Fibroblast of skin of left quadriceps (primary cell): ENCODE results near the gene SLC2A4RG.
A peak's percentile ranks its signal among the peaks of the same experiment; 100 is the strongest.
"Not testable (repeated sequence)": the region's sequence is repeated elsewhere in the genome, so short reads cannot be mapped to it uniquely, and the experiment has no call there.

ENCODE experiments used
- DNase-seq, 2 experiments: peaks; one replicate each; pipeline ENCODE4 v3.0.0-alpha.2; 2013; ENCODE audit warnings: low read depth in 2 of 2

Gene SLC2A4RG

DNA sequence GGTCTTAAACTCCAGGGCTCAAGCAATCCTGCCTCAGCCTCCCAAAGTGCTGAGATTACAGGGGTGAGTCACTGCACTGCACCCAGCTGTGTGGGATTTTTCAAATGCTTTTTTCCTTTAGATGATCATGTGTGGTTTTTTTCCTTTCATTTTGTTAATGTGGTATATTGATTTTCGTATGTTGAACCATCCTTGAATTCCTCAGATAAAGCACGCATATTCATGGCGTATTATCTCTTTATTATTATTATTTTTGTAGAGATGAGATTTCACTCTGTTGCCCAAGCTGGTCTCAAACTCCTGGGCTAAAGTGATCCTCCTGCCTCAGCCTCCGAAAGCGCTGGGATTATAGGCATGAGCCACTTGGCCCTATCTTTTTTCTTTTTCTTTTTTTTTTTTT, 24.7 kb upstream of the SLC2A4RG start:
- no peak for DNase-seq

DNA sequence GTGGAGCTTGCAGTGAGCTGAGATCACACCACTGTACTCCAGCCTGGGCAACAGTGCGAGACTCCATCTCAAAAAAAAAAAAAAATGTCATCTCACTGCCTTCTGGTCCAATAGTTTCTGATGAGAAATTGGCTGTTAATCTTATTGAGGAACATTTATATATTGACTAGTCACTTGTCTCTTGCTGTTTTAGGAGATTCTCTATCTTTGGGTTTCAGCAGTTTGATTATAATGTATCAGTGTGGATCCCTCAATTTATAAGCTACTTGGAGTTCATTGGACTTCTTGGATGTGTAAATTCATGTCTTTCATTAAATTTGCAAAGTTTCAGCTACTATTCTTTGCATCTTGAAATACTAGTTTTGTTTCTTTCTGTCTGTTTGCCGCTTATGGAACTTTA, 20.6 kb upstream of the SLC2A4RG start:
- DNase-seq: no peak

DNA sequence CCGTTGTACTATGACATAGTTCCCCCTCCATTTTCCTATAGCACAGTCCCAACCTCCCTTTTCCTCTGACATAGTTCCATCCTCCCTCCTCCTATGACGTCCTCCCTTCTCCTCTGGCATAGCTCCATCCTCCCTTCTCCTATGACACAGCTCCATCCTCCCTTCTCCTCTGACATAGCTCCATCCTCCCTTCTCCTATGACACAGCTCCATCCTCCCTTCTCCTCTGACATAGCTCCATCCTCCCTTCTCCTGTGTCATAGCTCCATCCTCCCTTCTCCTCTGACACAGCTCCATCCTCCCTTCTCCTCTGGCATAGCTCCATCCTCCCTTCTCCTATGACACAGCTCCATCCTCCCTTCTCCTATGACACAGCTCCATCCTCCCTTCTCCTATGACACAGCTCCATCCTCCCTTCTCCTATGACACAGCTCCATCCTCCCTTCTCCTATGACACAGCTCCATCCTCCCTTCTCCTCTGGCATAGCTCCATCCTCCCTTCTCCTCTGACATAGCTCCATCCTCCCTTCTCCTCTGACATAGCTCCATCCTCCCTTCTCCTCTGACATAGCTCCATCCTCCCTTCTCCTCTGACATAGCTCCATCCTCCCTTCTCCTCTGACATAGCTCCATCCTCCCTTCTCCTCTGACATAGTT, 16.5 kb upstream of the SLC2A4RG start:
- DNase-seq: not testable (repeated sequence)

DNA sequence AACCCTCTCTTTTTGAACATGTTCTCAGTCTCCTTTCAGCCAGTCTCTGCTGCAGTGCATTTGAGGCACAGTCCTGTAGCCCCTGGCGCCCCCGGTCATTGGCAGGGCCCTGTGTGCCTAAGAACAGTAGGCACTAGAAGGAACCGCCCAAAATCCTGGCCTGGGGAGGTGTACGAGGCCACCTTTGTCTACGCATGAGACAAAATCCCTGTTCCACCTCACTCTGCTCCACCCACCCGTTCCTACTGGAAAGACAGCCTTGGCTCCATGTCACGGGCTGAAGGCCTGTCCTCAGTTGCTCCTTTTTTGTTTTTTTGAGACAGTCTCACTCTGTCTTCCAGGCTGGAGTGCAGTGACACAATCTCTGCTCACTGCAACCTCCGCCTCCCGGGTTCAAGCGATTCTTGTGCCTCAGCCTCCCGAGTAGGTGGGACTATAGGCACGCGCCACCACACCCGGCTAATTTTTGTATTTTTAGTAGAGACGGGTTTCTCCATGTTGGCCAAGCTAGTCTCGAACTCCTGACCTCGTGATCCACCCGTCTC, 9.3 kb upstream of the SLC2A4RG start:
- not testable (repeated sequence) for DNase-seq

DNA sequence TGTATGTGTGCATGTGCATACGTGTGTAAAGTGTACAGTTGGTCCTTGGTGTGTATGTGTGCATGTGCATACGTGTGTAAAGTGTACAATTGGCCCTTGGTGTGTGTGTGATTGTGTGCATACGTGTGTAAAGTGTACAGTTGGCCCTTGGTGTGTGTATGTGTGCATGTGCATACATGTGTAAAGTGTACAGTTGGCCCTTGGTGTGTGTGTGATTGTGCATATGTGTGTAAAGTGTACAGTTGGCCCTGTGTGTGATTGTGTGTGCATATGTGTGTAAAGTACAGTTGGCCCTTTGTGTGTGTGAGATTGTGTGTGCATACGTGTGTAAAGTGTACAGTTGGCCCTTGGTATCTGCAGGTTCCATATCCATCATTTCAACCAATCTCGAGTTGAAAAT, 8.2 kb upstream of the SLC2A4RG start:
- DNase-seq: no peak

DNA sequence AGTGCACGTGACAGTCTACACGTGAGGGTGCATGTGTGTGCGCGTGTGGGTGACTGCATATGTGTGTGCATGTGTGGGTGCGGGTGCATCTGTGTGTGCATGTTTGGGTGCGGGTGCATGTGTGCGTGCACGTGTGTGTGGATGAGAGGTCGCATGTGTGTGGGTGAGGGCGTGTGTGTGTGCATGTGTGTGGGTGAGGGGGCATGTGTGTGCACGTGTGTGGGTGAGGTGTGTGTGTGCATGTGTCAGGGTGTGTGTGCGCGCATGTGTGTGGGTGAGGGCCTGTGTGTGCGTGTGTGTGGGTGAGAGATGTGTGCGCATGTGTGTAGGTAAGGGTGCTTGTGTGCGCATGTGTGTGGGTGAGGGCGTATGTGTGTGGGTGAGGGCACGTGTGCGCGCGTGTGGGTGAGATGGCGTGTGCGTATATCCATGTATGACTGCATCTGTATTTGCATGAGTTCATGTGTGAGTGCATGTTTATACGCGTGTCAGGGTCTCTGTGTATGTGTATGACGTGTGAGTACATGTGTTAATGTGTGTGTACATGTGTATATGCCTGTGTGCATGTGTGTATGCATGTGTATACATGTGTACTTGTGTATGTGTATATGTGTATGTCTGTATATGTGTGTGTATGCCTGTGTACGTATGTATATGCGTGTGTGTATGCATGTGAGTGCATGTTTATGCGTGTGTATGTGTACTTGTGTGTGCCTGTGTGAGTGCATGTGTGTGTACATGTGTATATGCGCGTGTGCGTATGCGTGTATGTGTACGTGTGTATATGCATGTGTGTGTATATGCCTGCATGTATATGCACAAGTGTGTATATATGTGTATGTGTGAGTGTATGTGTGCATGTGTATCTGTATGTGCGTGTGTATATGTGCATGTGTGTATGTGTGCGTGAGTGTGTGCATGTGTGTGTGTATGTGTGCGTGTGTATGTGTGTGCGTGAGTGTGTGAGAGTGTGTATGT, 7.2 kb upstream of the SLC2A4RG start:
- no peak for DNase-seq

DNA sequence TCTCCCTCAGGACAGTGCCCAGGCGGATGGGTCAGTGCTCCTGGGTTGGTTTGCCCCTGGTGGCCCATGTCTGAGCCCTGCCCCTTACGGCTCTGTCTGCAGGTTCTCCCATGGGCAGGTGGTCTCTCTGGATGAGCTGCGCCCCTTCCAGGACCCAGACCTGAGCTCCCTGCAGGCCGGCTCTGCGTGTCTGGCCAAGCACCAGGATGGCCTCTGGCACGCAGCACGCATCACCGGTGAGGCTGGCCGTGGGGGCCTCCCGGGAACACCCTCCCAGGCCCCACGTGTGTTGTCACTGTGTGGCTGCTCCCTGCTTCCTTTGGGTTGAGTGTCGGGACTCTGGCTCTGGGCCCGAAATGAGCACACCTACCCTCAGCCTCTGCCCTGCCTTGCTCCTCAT, 6.5 kb upstream of the SLC2A4RG start:
- DNase-seq: no peak

DNA sequence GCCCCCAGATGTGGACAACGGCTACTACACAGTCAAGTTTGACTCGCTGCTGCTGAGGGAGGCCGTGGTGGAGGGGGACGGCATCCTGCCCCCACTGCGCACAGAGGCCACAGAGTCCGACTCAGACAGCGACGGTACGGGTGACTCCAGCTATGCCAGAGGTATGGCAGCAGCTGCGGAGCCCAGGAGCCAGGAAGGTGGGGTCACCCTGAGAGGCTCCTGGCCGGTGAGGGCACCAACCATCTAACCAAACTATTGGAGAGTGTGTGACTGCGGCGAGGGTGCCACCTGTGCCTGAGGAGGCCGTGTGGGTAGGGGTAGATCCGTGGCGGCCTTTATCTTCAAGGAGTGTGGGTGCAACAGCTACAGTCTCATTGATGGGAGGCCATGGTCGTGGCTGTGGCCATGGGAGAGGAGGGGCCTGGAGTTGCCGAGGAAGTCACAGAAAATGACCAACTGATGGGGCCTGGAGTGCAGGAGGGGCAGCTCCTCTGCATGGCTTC, 5.9 kb upstream of the SLC2A4RG start:
- DNase-seq: no peak

DNA sequence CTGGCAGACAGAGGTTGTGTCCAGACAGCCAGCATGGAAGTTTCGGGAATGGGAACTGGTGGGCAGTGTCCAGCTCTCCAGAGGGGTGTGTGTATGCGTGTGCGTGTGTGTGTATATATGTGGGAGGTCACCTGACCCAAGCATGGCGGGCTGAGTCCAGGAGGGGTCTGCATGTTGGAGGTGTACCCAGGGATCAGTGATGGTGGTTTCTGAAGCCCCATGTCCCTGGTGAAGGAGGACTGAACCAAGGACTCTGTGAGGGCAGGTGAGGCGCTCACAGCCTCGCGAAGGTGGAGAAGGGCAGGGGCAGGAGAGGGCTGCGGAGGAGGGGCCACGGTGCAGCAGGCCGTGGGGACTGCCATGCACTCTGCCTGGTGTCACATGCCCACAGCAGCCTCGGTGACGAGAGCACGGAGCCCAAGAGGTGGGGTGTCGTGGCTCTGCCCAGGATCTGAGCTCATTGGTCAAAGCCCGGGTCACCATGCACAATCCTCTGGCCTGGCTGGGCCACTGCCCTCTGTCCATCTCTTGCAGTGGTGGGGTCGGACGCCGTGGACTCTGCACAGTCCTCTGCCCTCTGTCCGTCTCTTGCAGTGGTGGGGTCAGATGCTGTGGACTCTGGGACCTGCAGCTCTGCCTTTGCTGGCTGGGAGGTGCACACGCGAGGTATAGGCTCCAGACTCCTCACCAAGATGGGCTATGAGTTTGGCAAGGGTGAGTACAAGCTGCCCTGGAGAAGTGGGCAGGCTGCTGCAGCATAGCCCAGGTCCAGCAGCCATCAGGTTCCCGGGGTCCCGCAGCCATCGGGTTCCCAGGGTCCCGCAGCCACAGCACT, 5.2 kb upstream of the SLC2A4RG start:
- no peak for DNase-seq

DNA sequence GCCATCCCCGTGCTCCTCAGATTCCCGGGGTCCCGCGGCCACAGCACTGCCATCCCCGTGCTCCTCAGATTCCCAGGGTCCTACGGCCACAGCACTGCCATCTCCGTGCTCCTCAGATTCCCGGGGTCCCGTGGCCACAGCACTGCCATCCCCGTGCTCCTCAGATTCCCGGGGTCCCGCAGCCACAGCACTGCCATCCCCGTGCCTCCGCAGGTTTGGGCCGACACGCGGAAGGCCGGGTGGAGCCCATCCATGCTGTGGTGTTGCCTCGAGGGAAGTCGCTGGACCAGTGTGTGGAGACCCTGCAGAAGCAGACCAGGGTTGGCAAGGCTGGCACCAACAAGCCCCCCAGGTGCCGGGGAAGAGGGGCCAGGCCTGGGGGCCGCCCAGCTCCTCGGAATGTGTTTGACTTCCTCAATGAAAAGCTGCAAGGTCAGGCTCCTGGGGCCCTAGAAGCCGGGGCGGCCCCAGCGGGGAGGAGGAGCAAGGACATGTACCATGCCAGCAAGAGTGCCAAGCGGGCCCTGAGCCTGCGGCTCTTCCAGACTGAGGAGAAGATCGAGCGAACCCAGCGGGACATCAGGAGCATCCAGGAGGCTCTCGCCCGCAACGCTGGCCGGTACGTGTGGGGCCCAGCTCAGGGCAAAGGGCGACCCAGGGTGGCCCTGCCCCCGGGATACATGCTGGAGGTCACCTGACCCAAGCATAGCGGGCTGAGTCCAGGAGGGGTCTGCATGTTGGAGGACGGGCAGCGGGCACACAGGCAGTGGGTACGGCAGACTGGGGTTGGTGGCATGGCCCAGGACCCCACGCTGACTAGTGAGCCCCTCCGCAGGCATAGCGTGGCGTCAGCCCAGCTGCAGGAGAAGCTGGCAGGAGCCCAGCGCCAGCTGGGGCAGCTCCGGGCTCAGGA, 4.4 kb upstream of the SLC2A4RG start:
- no peak for DNase-seq

DNA sequence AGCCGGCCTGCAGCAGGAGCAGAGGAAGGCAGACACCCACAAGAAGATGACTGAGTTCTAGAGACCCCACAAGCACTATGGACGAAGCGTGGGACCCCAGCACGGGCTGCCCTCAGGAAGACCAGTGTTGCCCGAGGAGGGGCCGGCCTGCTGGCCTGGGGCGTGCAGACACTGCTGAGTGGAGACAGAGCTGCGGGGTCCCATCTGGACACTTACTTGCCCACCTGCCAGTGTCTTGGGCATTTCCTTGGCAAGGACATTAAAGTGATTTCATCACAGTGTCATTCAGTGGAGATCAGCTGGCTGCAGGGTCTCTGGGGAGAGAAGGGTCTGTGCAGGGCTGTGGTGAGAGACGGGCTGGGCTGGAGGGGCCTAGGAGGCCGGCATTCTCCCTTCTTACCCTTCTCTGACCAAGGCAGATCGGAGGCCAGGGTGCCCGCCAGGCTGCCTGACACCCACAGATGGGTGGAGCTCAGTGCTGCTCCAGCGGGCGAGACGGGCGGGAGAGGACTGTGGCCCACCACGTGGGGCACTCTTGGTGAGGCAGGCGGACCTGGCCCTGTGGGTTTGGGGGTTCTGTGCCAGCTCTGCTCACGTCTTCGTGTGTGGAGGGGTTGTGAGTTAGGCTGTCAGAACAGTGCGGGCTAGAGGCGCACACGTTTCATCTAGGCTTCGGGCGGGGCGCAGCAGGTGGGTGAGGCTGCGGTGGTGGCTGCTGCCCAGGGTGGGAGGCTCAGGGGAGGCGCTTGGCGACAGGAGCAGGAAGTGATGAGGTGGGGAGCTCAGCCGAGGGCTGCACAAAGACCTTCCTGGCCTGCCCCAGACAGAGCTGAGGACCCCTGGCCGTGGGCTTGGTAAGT, 3.5 kb upstream of the SLC2A4RG start, which contains the start of gene LIME1:
Gene LIME1 (plus strand): TSS at position 806 of the 860 bp plus-strand sequence. CDS start 886 bp downstream, outside the sequence.
- no peak for DNase-seq

DNA sequence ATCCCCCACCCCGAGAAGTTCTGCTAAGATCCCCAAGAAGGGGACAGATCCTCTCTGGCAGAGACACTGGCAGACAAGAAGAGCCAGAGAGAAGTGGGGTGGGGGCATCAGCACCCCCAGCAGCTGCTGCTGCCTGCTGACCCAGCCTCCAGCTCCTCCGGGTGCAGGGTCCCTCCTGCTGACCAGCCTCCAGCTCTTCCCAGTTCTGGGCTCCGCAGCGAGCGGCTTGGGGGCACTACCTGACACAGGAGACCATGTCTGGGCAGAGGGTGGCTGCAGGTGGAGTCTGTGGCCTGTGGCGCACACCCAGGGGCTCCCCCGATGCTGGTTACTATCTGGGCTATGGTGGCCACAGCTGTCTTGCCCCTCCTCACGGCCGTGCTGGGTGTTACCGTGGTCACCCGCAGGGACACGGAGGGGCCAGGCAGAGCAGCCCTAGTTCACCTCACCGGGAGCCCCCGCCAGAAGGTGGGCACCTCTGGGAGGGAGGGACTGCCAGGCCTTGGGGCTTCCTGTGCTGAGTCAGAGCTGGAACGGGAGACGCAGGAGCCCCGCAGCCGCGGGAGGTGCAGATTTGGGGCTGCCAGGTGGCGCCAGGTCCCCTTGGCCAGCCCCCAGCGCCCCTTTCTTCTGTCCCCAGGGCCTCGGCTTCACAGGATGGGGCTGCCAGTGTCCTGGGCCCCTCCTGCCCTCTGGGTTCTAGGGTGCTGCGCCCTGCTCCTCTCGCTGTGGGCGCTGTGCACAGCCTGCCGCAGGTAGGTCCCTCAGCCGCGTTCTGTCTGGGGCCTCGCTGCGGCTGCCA, 2.5 kb upstream of the SLC2A4RG start:
- no peak for DNase-seq

DNA sequence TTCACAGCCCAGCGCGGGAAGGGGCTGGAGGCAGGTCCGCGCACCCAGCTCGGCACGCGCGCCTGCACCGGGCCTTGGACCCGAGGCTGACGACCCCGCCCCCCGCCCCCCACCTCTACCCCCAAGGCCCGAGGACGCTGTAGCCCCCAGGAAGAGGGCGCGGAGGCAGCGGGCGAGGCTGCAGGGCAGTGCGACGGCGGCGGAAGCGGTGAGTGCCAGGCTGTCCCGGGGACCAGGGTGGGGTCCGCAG, 2.0 kb upstream of the SLC2A4RG start:
- no peak for DNase-seq

DNA sequence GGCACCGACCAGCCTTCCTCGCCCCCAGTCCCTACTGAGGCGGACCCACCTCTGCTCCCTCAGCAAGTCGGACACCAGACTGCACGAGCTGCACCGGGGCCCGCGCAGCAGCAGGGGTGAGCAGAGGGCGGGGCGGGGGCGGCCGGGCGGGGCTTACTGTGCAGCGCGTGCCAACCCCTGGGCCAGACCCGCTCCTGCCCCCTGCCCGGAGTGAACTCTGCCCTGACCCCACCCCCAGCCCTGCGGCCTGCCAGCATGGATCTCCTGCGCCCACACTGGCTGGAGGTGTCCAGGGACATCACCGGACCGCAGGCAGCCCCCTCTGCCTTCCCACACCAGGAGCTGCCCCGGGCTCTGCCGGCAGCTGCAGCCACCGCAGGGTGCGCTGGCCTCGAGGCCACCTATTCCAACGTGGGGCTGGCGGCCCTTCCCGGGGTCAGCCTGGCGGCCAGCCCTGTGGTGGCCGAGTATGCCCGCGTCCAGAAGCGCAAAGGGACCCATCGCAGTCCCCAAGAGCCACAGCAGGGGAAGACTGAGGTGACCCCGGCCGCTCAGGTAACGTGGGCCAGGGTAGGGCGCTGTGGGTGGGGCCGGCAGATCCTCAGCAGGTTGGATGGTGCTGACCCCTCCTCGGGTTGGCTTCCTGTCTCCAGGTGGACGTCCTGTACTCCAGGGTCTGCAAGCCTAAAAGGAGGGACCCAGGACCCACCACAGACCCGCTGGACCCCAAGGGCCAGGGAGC, 1.5 kb upstream of the SLC2A4RG start:
- DNase-seq: no peak

DNA sequence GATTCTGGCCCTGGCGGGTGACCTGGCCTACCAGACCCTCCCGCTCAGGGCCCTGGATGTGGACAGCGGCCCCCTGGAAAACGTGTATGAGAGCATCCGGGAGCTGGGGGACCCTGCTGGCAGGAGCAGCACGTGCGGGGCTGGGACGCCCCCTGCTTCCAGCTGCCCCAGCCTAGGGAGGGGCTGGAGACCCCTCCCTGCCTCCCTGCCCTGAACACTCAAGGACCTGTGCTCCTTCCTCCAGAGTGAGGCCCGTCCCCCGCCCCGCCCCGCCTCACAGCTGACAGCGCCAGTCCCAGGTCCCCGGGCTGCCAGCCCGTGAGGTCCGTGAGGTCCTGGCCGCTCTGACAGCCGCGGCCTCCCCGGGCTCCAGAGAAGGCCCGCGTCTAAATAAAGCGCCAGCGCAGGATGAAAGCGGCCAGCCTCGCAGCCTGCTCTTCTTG, 868 bp upstream of the SLC2A4RG start:
- no peak for DNase-seq

DNA sequence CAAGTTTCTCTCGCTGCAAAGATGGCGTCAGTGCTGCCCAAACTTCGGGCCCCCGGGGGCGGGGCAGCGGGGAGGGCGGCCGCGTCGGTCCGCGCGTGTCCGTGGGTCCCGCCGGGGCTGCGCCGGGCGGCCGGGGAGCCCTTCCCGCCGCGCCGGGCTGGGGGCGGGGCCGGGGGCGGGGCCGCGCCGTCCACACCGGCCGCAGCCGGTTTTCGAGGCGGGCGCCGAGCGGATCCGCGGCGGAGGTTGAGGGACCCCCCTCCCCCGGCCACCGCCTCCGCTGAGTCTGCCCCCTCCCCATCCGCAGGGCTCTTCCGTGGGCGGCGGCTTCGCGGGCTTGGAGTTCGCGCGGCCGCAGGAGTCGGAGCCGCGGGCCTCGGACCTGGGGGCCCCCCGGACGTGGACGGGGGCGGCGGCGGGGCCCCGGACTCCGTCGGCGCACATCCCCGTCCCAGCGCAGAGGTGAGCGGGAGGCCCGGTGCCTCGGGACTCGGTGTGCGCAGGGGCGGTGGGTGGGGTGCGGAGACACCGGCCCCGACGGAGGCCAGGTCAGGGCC, 572 bp downstream of the SLC2A4RG start:
- peak in 1 of 2 experiments; percentile 5 for DNase-seq

DNA sequence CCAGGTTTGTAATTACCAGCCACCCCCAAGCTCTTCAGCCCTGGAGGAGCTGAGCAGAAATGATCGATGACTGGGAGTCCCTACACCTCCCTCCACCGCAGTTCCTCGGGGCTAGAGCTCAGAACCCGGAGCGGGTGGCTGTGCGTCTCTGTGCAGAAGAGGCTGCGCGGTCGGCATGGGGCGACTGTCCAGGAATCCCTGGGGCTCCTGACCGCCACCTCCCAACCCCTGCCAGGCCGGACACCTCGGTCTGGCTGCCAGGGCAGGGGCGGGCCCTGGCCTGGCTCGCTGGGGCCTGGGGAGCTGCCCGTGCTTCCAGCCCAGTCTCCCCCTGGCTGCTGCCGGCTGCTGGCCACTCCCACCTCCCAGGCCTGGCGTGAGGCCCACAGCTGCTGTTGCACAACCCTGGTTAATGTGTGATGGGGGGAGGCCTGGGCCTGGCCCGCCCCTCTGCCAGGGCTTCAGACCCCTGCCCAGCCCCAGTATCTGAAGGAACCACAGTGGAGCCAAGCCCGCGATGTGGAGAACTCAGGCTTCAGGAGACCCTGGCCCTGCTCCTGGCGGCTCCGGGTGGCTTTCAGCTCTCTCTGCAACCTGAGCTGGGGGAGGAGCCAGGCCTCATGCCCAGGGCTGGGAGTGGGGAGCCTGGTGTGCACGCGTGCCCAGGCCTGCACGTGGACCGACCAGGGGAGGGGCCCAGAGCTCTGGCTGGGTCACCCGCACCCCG, 1.2 kb downstream of the SLC2A4RG start:
- peak; percentile 67 to 74 for DNase-seq
